GM19438 (cell line): ENCODE measurements around the gene CPZ.

ENCODE experiments used
- ATAC-seq: cut with Tn5 transposase; IDR thresholded peaks from one replicate; pipeline ENCODE4 v1.9.1; 2021; ENCODE audit warnings: low read depth; ENCODE audit not compliant: unreplicated experiment

CPZ gene

GRCh38 chr4:8593264-8594096 is 915 bp downstream of the CPZ start:
- ATAC-seq: no peak

GRCh38 chr4:8594097-8595038 is 1.8 kb downstream of the CPZ start:
- ATAC-seq: no peak

- no peak for ATAC-seq
Observed at GRCh38 chr4:8595237-8596087, 2.9 kb downstream of the CPZ start.

GRCh38 chr4:8596891-8597290 is 4.3 kb downstream of the CPZ start:
- ATAC-seq: no peak

- ATAC-seq: no peak
Observed at GRCh38 chr4:8597319-8597718, 4.8 kb downstream of the CPZ start.

- ATAC-seq: no peak
Observed at GRCh38 chr4:8597791-8598190, 5.2 kb downstream of the CPZ start.

GRCh38 chr4:8598391-8599090 is 6.0 kb downstream of the CPZ start:
- no peak for ATAC-seq

GRCh38 chr4:8599091-8599460 is 6.5 kb downstream of the CPZ start:
- no peak for ATAC-seq

- no peak for ATAC-seq
Observed at GRCh38 chr4:8599657-8600056, 7.1 kb downstream of the CPZ start.

- ATAC-seq: no peak
Observed at GRCh38 chr4:8600266-8600665, 7.7 kb downstream of the CPZ start.

GRCh38 chr4:8600686-8601085 is 8.1 kb downstream of the CPZ start:
- no peak for ATAC-seq

- no peak for ATAC-seq
Observed at GRCh38 chr4:8601086-8601485, 8.5 kb downstream of the CPZ start.

- ATAC-seq: no peak
Observed at GRCh38 chr4:8601556-8601955, 9.0 kb downstream of the CPZ start.

- ATAC-seq: no peak
Observed at GRCh38 chr4:8602686-8603430, 10.3 kb downstream of the CPZ start.

- no peak for ATAC-seq
Observed at GRCh38 chr4:8603931-8604330, 11.4 kb downstream of the CPZ start.

GRCh38 chr4:8605289-8605688 is 12.7 kb downstream of the CPZ start:
- ATAC-seq: no peak

- no peak for ATAC-seq
Observed at GRCh38 chr4:8606476-8606875, 13.9 kb downstream of the CPZ start.

GRCh38 chr4:8606966-8607365 is 14.4 kb downstream of the CPZ start:
- ATAC-seq: no peak
